Astrocyte of the spinal cord (primary cell): ENCODE measurements around the gene HELQ.
A peak's percentile ranks its signal among the peaks of the same experiment; 100 is the strongest.
"Not testable (repeated sequence)": the region's sequence is repeated elsewhere in the genome, so short reads cannot be mapped to it uniquely, and the experiment has no call there.

Experiments used
- DNase-seq: peaks from one replicate; pipeline ENCODE4 v3.0.0; 2011; ENCODE audit warnings: low read depth, low spot score
- H3K4me3 ChIP-seq: 2 replicates; pipeline ENCODE4 v1.5.1; 2011; ENCODE audit warnings: low read depth, mild to moderate bottlenecking, low read length, moderate library complexity
- CTCF ChIP-seq: IDR thresholded peaks from 2 replicates; pipeline ENCODE4 v1.5.1; 2012; ENCODE audit warnings: low read depth, mild to moderate bottlenecking, low read length, inconsistent platforms
- in situ Hi-C: cut with HindIII; loops from 2 replicates; pipeline ENCODE4 v1.10.0; 2017; ENCODE audit warnings: low sequenced_read_pairs

The HELQ gene, protein sequence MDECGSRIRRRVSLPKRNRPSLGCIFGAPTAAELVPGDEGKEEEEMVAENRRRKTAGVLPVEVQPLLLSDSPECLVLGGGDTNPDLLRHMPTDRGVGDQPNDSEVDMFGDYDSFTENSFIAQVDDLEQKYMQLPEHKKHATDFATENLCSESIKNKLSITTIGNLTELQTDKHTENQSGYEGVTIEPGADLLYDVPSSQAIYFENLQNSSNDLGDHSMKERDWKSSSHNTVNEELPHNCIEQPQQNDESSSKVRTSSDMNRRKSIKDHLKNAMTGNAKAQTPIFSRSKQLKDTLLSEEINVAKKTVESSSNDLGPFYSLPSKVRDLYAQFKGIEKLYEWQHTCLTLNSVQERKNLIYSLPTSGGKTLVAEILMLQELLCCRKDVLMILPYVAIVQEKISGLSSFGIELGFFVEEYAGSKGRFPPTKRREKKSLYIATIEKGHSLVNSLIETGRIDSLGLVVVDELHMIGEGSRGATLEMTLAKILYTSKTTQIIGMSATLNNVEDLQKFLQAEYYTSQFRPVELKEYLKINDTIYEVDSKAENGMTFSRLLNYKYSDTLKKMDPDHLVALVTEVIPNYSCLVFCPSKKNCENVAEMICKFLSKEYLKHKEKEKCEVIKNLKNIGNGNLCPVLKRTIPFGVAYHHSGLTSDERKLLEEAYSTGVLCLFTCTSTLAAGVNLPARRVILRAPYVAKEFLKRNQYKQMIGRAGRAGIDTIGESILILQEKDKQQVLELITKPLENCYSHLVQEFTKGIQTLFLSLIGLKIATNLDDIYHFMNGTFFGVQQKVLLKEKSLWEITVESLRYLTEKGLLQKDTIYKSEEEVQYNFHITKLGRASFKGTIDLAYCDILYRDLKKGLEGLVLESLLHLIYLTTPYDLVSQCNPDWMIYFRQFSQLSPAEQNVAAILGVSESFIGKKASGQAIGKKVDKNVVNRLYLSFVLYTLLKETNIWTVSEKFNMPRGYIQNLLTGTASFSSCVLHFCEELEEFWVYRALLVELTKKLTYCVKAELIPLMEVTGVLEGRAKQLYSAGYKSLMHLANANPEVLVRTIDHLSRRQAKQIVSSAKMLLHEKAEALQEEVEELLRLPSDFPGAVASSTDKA

GRCh38 chr4:83455281-83456183 lies at the start of gene HELQ, which contains the start of gene MRPS18C:
Gene HELQ, minus strand, starts transcription at chr4:83455823. Its CDS starts 130 bp downstream, at chr4:83455693.
Gene MRPS18C, plus strand, starts transcription at chr4:83456058. Its CDS starts 20 bp downstream, at chr4:83456078.
- peak; percentile 99 for DNase-seq
- H3K4me3 ChIP-seq, result peak within 1 kb of the TSS; percentile 93
- peak; percentile 28 for TF ChIP-seq CTCF
- in situ Hi-C loops, result no loop called here

DNA sequence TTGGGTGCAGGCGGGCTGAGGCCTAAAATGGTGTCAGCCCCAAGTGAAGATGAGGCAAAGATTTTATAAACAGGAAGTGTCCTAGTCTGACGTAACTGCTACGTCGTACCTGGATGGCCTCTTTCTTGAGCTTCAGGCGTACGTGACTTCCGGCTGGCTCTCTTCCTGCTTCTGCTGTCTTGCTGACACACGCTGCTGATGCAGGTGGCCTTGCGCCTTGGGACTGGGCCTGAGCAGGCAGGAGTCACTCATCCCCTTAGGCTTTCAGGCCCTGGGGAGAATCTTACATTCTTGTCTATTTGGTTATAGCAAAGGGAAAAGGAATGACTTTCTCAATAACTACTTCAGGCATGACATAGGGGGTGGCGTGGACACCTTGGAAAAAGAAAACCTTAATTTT lies 49.4 kb upstream of the HELQ start:
- no peak overlapping the region for H3K4me3 ChIP-seq
- DNase-seq, result no peak
- TF ChIP-seq CTCF, result no peak
- in situ Hi-C loops, result no loop called here

DNA sequence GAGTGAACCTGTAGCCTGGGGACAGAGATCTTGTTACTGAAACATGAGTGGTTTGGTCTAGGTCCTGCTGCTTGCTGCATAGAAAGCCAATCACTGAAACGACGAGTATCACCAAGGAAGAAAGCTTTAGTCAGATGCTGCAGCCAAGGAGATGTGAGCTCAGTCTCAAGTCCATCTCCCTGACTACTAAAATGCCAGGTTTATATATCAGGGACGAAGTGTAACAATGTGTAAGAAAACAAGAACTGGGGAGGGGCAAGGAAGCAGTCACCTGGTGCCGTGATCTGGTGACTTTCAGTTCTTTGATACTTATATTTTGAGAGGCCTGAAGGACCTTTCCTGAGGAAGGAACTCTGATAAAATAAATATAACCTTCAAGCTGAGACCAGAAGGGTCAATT lies 48.9 kb upstream of the HELQ start:
- H3K4me3 ChIP-seq, result no peak overlapping the region
- DNase-seq, result no peak
- TF ChIP-seq CTCF, result no peak
- in situ Hi-C loops, result no loop called here

- TF ChIP-seq CTCF, result no peak
- in situ Hi-C loops, result no loop called here
- no peak for DNase-seq
- H3K4me3 ChIP-seq, result no peak overlapping the region
These were observed 48.4 kb upstream of the HELQ start for GRCh38 chr4:83503974-83504373.

DNA sequence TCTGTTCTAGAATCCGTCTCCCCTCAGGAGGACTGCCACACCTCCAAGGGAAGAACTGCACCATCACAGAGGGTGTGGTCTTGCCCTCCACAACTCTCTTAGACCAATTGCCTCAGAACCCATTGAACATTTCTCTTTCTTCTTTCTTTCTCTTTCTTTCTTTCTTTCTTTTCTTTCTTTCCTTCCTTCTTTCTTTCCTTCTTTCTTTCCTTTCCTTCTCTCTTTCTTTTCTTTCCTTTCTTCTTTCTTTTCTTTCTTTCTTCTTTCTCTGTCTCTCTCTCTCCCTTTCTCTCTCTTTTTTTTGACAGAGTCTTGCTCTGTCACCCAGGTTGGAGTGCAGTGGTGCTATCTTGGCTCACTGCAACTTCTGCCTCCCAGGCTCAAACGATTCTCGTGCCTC lies 46.0 kb upstream of the HELQ start:
- DNase-seq, H3K4me3 ChIP-seq, in situ Hi-C loops: not testable (repeated sequence)

GRCh38 chr4:83498187-83498586 lies 42.6 kb upstream of the HELQ start:
- H3K4me3 ChIP-seq, result no peak overlapping the region
- in situ Hi-C loops, result no loop called here
- no peak for TF ChIP-seq CTCF
- no peak for DNase-seq

DNA sequence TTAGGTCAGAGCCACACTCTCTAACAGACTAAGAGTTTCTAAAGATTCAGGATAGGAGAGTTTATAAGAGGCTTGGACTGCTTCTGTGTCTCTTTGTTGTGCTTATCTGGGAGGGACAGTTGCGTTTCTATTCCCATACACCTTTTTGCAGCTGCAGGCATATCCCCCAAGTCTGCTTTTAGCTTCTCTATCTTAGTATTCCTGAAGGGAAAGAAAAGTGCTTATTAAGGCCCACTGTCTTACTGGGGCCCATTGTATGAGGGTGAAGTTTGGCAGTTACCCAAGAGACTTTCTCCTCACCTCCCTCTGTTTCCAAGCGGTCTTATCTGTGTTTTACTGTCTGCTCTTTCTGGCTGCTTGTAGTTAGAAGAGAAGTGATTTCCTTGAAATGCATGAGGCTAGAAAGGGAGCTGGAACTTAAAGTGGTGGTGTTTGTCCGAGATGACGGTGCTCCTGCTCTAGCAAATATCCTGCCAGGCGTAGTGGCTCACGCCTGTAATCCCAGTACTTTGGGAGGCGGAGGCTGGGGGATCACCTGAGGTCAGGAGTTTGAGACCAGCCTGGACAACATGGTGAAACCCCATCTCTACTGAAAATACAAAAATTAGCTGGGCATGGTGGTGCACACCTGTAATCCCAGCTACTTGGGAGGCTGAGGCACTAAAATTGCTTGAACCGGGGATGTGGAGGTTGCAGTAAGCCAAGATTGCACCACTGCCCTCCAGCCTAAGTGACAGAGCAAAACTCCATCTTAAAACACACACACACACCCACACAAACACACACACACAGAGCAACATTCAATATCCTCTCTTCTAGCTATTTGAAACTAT lies 40.7 kb upstream of the HELQ start:
- DNase-seq, in situ Hi-C loops, H3K4me3 ChIP-seq: not testable (repeated sequence)
